Coronary artery (tissue), 2 donors: ENCODE results near the gene MAPK6.
"Not testable (repeated sequence)": the region's sequence is repeated elsewhere in the genome, so short reads cannot be mapped to it uniquely, and the experiment has no call there.

Experiments
- DNase-seq: peaks from one replicate; pipeline ENCODE4 v3.0.0-alpha.2; 2017; ENCODE audit warnings: low spot score
- H3K27ac ChIP-seq, 2 donors: fragments of 200-600 bp; sonication (generic); one replicate each; pipeline ENCODE4 v1.5.1; 2016 to 2019
- H3K4me3 ChIP-seq: fragments of 200-600 bp; sonication (generic); 2 replicates; pipeline ENCODE4 v1.5.1; 2016; ENCODE audit warnings: mild to moderate bottlenecking, moderate library complexity
- CTCF ChIP-seq: fragments of 200-600 bp; sonication (generic); IDR thresholded peaks from one replicate; pipeline ENCODE4 v1.5.1; 2019; ENCODE audit warnings: antibody characterized with exemption

Gene MAPK6

GRCh38 chr15:52052066-52052935 is 33.3 kb downstream of the MAPK6 start:
- Histone ChIP-seq H3K4me3 (no peak overlapping the region), H3K27ac (no peak overlapping the region)
- TF ChIP-seq CTCF, result no peak
- DNase-seq, result no peak

DNA sequence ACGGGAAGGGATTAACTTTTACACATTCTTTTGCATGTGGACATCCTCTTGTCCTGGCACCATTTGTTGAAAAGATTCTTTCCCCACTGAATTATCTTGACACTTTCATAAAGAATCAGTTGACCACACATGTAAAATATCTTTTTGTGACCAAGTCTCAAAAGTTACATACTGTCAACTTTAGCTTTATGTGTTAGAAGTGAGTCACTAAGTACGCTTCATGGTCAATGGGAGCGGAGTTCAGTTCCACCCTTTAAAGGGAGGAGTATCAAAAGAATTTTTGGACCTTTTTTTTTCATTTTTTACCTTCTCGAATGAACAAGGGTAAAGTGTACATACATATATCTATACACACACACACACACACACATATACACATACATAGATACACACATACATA is 35.4 kb downstream of the MAPK6 start:
- H3K27ac ChIP-seq, result no peak overlapping the region
- no peak overlapping the region for H3K4me3 ChIP-seq
- DNase-seq, result no peak
- no peak for TF ChIP-seq CTCF

DNA sequence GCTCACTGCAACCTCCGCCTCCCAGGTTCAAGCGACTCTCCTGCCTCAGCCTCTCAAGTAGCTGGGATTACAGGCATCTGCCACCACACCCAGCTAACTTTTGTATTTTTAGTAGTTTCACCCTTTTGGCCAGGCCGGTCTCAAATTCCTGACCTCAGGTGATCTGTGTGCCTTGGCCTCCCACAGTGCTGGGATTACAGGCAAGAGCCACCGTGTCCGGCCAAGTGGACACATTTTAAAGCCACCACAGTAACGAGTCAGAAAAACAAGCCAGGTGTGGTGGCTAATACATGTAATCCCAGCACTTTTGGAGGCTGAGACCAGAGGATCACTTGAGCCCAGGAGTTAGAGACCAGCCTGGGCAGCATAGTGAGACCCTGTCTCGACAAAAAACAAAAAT is 35.8 kb downstream of the MAPK6 start:
- not testable (repeated sequence) for H3K4me3 ChIP-seq, H3K27ac ChIP-seq, DNase-seq

DNA sequence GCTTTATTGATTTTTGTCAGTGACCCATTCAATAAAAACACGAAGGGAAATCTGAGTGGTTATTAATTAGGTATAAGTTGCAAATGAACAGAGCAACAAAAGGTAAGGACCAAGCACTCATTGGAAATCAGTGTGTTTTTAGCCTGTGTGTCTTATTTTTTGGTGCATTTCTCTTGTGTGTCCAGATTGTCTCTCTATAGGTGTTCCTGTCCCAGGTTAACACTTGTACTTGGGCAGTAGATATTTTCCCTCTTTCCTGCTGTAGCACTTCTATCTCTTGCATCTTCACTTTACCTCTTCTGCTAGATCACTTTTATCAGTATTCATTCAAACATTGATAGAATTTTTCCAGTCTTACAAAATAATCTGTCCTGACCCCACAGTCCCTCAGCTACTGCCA is 37.0 kb downstream of the MAPK6 start:
- Histone ChIP-seq H3K27ac (no peak overlapping the region), H3K4me3 (no peak overlapping the region)
- no peak for TF ChIP-seq CTCF
- no peak for DNase-seq

DNA sequence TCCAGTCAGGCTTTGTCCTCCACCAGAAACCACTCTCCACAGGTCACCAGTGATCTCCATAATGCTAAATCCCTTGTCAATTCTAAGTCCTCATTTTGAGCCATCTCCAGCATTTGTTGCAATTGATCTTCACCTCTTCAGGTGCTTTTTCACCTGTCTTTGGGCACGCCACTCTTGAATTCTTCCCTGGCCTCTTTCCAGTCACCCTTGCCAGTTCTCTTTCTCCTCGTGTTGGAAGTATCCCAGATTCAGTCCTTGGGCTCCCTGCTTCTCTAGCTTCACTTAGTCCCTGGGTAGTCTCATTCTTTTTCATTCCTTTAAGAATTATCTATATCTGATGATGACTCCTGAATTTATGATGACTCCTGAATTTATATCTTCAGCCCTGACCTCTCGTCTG is 37.5 kb downstream of the MAPK6 start:
- Histone ChIP-seq H3K4me3 (no peak overlapping the region), H3K27ac (no peak overlapping the region)
- no peak for DNase-seq
- no peak for TF ChIP-seq CTCF

DNA sequence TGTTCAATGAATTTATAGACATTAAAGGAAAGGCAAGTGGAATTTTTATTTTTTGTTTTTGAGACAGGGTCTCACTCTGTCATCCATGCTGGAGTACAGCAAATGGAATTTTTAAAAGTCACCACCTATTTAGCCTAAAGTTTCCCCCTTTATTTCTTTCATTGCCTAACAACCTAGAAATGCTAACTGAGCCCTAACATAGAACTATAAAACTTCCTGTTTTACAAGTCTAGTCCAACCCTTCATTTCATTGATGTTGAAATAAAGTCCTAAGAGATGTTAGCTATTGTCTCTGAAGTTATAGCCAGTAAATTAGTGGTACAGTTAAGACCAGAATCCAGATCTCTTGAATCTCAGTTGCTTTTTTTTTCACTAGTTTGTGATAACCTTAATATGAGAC is 39.0 kb downstream of the MAPK6 start:
- no peak for TF ChIP-seq CTCF
- H3K27ac ChIP-seq, result no peak overlapping the region
- no peak overlapping the region for H3K4me3 ChIP-seq
- DNase-seq, result no peak

- TF ChIP-seq CTCF, result no peak
- no peak for DNase-seq
- no peak overlapping the region for H3K27ac ChIP-seq
- no peak overlapping the region for H3K4me3 ChIP-seq
Observed at GRCh38 chr15:52060501-52060900, 41.5 kb downstream of the MAPK6 start.
